HG02678 (cell line): ENCODE measurements around the gene DPF1.

Experiments used
- ATAC-seq: cut with Tn5 transposase; IDR thresholded peaks from one replicate; pipeline ENCODE4 v1.9.1; 2021; ENCODE audit warnings: mild to moderate bottlenecking, moderate library complexity; ENCODE audit not compliant: unreplicated experiment

Gene DPF1

DNA sequence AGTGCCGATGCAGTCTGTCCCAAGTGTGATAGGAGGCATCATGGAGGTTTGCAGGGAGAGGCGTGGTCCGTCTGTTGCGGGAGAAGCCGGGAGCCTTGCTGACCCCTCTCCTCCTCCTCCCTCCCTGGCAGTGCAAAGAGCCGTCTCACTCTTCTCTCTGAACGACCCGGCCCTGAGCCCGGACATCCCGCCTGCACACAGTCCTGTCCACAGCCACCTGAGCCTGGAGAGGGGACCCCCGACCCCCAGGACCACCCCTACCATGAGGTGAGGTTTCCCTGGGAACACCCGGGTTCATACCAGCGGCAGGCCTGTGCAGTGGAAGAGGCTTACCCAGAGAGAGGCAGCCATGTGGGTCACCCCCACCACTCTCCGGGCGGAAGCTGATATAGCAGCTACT is 22.3 kb downstream of the DPF1 start:
- no peak for ATAC-seq

DNA sequence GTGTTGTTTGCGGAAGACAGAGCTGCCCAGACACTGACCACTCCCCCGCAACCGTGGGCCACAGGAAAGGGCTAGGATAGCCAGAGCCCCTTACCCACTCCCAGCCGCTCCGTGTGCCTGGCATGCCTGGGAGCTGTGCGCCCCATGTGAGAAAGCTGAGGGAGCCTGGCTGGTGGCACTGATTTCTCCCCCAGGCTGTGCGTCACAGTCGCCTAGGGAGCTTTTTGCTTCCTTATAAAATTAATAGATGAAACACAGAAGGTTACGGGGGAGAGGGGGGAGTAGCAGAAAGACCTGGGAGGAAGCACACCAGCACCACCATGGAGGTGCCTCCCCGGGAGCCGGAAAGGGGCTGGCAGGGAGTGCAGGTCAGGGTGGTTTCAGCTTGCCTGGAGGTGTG is 24.7 kb downstream of the DPF1 start:
- no peak for ATAC-seq

GRCh38 chr19:38197937-38198704 is 25.9 kb downstream of the DPF1 start:
- ATAC-seq = no peak

- ATAC-seq = no peak
Measured at GRCh38 chr19:38196948-38197656, 26.9 kb downstream of the DPF1 start.

DNA sequence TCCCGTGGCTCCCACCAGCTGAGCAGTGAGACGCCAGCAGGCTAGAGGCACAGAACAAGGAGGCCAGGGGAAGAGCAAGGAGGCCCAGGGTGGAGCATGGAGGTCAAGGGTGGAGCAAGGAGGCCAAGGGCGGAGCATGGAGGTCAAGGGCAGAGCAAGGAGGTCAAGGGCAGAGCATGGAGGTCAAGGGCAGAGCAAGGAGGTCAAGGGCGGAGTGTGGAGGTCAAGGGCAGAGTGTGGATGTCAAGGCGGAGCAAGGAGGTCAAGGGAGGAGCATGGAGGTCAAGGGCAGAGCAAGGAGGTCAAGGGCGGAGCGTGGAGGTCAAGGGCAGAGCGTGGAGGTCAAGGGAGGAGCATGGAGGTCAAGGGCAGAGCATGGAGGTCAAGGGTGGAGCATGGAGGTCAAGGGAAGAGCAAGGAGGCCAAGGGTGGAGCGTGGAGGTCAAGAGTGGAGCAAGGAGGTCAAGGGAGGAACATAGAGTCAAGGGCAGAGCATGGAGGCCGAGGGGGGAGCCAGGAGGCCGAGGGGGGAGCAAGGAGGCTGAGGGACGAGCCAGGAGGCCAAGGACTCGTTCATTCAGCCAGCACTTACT is 27.7 kb downstream of the DPF1 start:
- no peak for ATAC-seq

DNA sequence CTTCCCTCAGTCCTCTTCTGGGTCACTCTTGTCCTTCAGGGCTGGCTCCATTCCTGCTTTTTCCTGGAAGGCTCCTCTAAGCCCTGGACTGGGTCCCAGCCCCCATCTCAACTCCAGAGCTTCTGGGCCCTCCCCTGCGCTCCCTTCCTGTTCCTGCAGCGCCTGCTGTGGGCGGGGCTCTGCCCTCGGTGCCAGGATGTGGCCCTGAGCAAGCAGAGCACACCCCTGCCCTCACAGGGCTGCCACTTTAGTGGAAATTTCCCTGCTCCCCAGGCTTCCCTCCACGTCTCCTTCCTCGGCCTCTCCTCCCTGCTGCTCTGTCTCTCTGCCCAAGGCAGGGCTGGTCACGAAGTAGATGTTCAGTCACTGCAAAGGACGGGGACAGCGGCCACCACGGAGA is 28.8 kb downstream of the DPF1 start:
- no peak for ATAC-seq

GRCh38 chr19:38194061-38194701 is 29.8 kb downstream of the DPF1 start:
- no peak for ATAC-seq

- no peak for ATAC-seq
Measured at GRCh38 chr19:38193445-38193844, 30.6 kb downstream of the DPF1 start.

DNA sequence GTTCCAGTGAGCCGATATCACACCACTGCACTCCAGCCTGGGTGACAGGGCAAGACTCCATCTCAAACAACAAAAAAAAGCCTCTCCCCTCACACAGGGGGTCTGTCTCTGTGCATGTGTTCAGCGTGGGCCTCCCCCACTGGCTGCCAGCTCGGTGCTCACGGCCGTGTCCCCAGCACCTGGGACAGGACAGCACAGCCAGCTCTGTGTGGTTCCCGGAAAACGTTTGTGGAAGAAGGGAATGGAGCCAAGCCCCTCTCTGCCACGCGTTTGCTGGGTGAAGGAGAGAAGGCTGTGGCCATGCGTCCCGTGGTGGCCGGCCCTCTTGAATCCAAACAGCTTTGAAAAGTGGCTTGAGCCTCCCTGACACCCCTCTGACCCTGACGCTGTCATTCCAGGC is 32.3 kb downstream of the DPF1 start:
- no peak for ATAC-seq

GRCh38 chr19:38190793-38191192 is 33.2 kb downstream of the DPF1 start:
- no peak for ATAC-seq

- no peak for ATAC-seq
Measured at GRCh38 chr19:38190061-38190460, 34.0 kb downstream of the DPF1 start.

GRCh38 chr19:38185562-38185961 is 38.5 kb downstream of the DPF1 start:
- no peak for ATAC-seq

DNA sequence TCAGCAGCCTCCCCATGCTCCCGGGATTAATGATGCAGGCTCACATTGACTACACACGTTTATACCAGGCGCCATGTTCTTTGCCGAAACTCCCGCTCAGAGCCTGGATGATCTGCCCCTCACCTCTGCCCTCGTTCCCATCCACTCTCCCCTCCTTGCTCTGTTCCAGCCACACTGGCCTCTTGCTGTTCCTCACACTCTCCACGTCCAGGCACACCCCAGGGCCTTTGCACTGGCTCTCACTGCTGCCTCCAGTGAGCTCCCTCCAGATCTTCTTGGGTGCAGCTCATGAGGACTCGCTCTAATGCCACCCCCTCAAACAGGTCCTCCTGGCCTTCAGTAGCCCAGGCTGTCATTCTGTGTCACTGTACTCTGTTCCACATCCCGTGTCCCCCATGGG is 39.2 kb downstream of the DPF1 start:
- ATAC-seq = no peak

- ATAC-seq = no peak
Measured at GRCh38 chr19:38183251-38183897, 40.6 kb downstream of the DPF1 start.

DNA sequence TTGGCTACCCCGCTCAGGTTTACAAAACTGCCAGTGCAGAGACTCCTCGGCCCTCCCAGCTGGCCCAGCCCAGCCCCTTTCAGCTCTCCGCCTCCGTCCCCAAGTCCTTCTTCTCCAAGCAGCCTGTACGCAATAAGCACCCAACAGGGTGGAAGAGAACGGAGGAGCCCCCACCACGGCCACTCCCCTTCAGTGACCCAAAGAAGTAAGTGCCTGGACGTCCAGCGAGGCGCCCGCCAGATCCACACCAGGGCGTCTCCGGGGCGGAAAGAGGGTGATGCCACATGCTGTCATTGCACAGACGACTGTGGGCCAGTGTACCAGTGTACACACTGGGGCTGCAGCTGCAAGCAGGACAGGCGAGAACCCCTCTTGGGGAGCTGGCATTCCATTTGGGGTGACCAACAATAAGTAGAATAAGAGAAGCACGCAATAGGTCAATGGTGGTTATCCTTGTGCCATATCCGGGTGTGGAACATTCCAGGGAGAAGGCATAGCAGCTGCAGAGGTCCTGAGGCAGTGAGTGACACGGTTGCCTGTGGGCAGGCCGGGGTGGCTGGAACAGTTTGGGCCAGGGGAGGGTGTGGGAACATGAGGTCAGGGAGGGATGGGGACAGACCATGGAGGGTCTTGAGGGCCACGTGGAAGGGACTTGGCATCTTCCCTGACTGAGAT is 41.3 kb downstream of the DPF1 start:
- ATAC-seq = no peak

- ATAC-seq = no peak
Measured at GRCh38 chr19:38180071-38180470, 44.0 kb downstream of the DPF1 start.

GRCh38 chr19:38175422-38175821 is 48.6 kb downstream of the DPF1 start:
- no peak for ATAC-seq

GRCh38 chr19:38173291-38174041 is 50.6 kb downstream of the DPF1 start:
- ATAC-seq = no peak

GRCh38 chr19:38172001-38172400 is 52.0 kb downstream of the DPF1 start:
- no peak for ATAC-seq

DNA sequence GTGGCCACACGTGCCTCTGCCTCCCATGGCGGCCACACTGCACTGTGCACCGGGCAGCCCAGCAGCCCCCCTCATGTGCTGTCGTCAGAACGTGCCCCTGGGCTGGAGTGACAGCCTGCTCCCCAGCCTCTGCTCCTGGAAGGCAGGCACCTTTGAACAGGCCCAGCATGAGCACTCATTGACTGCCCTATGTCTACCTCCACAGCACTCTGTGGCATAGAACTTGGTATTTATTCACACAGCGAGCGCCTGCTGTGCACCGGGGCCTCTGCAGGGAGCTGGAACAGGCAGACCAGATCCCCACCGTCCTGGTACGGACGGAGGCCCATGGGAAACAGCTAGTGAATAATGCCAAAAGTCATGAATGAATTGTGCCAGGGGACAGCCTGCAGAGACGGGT is 53.7 kb downstream of the DPF1 start:
- ATAC-seq = no peak
